K562 (cell line): ENCODE data around the gene TP53BP1. TPM values are rescaled to one million over a fixed set of nuclear protein-coding genes. Genes with fewer than 3 reads are reported as not detected.
A peak's percentile ranks its signal among the peaks of the same experiment; 100 is the strongest.

Source experiments
- ARID1B ChIP-seq: fragments of 450-650 bp; IDR thresholded peaks from 2 replicates; pipeline ENCODE4 v1.6.1; 2016; ENCODE audit warnings: antibody characterized with exemption, mild to moderate bottlenecking, inconsistent platforms
- ATF3 ChIP-seq, 2 experiments: fragments of 450-650 bp in 1 of 2; sonication (generic) in 1 of 2; formaldehyde crosslinking in 1 of 2; IDR thresholded peaks in 1 of 2; conservative IDR thresholded peaks in 1 of 2; 2 replicates each; pipeline versions ENCODE4 v1.6.1 to v1.8.1; 2016 to 2023; ENCODE audit warnings: mild to moderate bottlenecking in 2 of 2, moderate library complexity in 2 of 2, inconsistent platforms in 1 of 2, missing genetic modification reagents in 1 of 2
- ATF7 ChIP-seq: fragments of 450-650 bp; IDR thresholded peaks from 2 replicates; pipeline ENCODE4 v1.7.1; 2014; ENCODE audit warnings: mild to moderate bottlenecking, moderate library complexity
- C11orf30 ChIP-seq: fragments of 450-650 bp; IDR thresholded peaks from 2 replicates; pipeline ENCODE4 v1.6.1; 2016; ENCODE audit warnings: low read depth, mild to moderate bottlenecking
- CREM ChIP-seq: IDR thresholded peaks from 2 replicates; pipeline ENCODE4 v1.6.1; 2014; ENCODE audit warnings: antibody characterized with exemption, low read depth
- DPF2 ChIP-seq: fragments of 450-650 bp; IDR thresholded peaks from 2 replicates; pipeline ENCODE4 v1.6.1; 2016
- FOSL1 ChIP-seq: fragments of 200-800 bp; sonication (Bioruptor generic); conservative IDR thresholded peaks from 2 replicates; pipeline ENCODE4 v1.6.1; 2016; ENCODE audit warnings: missing genetic modification characterization, missing compliant biosample characterization
- JUND ChIP-seq, 2 experiments: IDR thresholded peaks; 2 replicates in 1 of 2; 3 replicates in 1 of 2; pipeline ENCODE4 v1.6.1; 2011; ENCODE audit warnings: borderline replicate concordance in 2 of 2, low read depth in 2 of 2, low read length in 2 of 2, improper control_type of control experiment in 1 of 2, missing biosample characterization in 1 of 2, missing genetic modification characterization in 1 of 2, missing genetic modification reagents in 1 of 2
- MAFG ChIP-seq: fragments of 450-650 bp; conservative IDR thresholded peaks from 2 replicates; pipeline ENCODE4 v1.6.1; 2016; ENCODE audit warnings: missing genetic modification characterization, missing compliant biosample characterization
- NFE2 ChIP-seq: IDR thresholded peaks from 2 replicates; pipeline ENCODE4 v1.6.1; 2014; ENCODE audit warnings: antibody characterized with exemption, low read depth
- NFE2L1 ChIP-seq: fragments of 450-650 bp; IDR thresholded peaks from 2 replicates; pipeline ENCODE4 v1.6.1; 2016; ENCODE audit warnings: missing genetic modification characterization, low read depth, mild to moderate bottlenecking, missing compliant biosample characterization, moderate library complexity, borderline replicate concordance
- NFYB ChIP-seq: IDR thresholded peaks from 2 replicates; pipeline ENCODE4 v1.6.1; 2011; ENCODE audit warnings: mild to moderate bottlenecking, moderate library complexity; ENCODE audit not compliant: insufficient read length; ENCODE audit errors: extremely low read depth
- PHTF2 ChIP-seq: fragments of 250-450 bp; sonication (Bioruptor Pico); IDR thresholded peaks from 2 replicates; pipeline ENCODE4 v1.5.0; 2021; ENCODE audit warnings: mild to moderate bottlenecking
- POLR2B ChIP-seq: fragments of 450-650 bp; IDR thresholded peaks from 2 replicates; pipeline ENCODE4 v1.6.1; 2018; ENCODE audit warnings: low read depth; ENCODE audit not compliant: partially characterized antibody
- SAFB2 ChIP-seq: fragments of 200-400 bp; formaldehyde crosslinking; IDR thresholded peaks from 2 replicates; pipeline ENCODE4 v1.6.1; 2018; ENCODE audit warnings: borderline replicate concordance, low read length, low read depth, moderate library complexity; ENCODE audit not compliant: severe bottlenecking
- SIX5 ChIP-seq, 2 experiments: IDR thresholded peaks; 2 replicates each; pipeline ENCODE4 v1.6.1; 2011; ENCODE audit warnings: low read length in 2 of 2, borderline replicate concordance in 1 of 2, low read depth in 1 of 2, mild to moderate bottlenecking in 1 of 2, moderate library complexity in 1 of 2; ENCODE audit not compliant: insufficient read depth in 1 of 2
- SLC30A9 ChIP-seq: fragments of 250-450 bp; sonication (Bioruptor Pico); IDR thresholded peaks from 2 replicates; pipeline ENCODE4 v1.8.0; 2022; ENCODE audit warnings: mild to moderate bottlenecking, moderate library complexity
- SMARCC2 ChIP-seq: fragments of 450-650 bp; IDR thresholded peaks from 2 replicates; pipeline ENCODE4 v1.6.1; 2017; ENCODE audit warnings: antibody characterized with exemption, moderate library complexity, mild to moderate bottlenecking, low read depth
- SMARCE1 ChIP-seq: fragments of 450-650 bp; IDR thresholded peaks from 2 replicates; pipeline ENCODE4 v1.7.1; 2016; ENCODE audit warnings: mild to moderate bottlenecking
- ZNF316 ChIP-seq: fragments of 450-650 bp; IDR thresholded peaks from 2 replicates; pipeline ENCODE4 v1.6.1; 2016
- ZNF41 ChIP-seq: fragments of 250-450 bp; sonication (Bioruptor Pico); conservative IDR thresholded peaks from 2 replicates; pipeline ENCODE4 v1.4.0; 2020; ENCODE audit warnings: mild to moderate bottlenecking
- ZNF766 ChIP-seq: fragments of 200-800 bp; sonication (Bioruptor generic); conservative IDR thresholded peaks from 2 replicates; pipeline ENCODE4 v1.6.1; 2016; ENCODE audit warnings: missing genetic modification characterization, missing compliant biosample characterization
- polyA plus RNA-seq, 8 experiments: library from polyadenylated mRNA; depleted of rRNA in 4 of 8; stranded (reverse) in 5 of 8; unstranded in 3 of 8; fragments of >200 nt; fragmentation: Nextera tagmentation in 2 of 8; fragmentation: Illumina TruSeq in 1 of 8; extraction: Ambion mirVana in 2 of 8; extraction: Trizol in 1 of 8; gene quantifications; 2 replicates each; pipeline versions ENCODE4 v1.2.1 to v1.2.3, GENCODE V29; 2011 to 2014; ENCODE audit warnings: inconsistent platforms in 1 of 8, missing spikeins in 1 of 8
- total RNA-seq, 7 experiments: library from RNA; depleted of rRNA in 6 of 7; stranded (reverse); fragments of >200 nt in 6 of 7; fragmentation: Illumina TruSeq in 2 of 7; extraction: Trizol in 2 of 7; gene quantifications; 2 replicates each; pipeline versions ENCODE4 v1.2.1 to v1.2.3, GENCODE V29; 2011 to 2021; ENCODE audit warnings: low replicate concordance in 1 of 7
- TF ChIP-seq, protein P1 (sequence below), 2 experiments: IDR thresholded peaks in 1 of 2; conservative IDR thresholded peaks in 1 of 2; 2 replicates each; pipeline ENCODE4 v1.6.1; 2016; ENCODE audit warnings: low read depth in 2 of 2, mild to moderate bottlenecking in 1 of 2, missing compliant biosample characterization in 1 of 2, missing genetic modification characterization in 1 of 2, moderate library complexity in 1 of 2
- TF ChIP-seq, protein P2 (sequence below): fragments of 450-650 bp; formaldehyde crosslinking; IDR thresholded peaks from 2 replicates; pipeline ENCODE4 v1.4.0; 2020; ENCODE audit warnings: mild to moderate bottlenecking, moderate library complexity

The TP53BP1 gene
- total and polyA plus RNA-seq, 9 of the 15 experiments (the other 6 are each of a cell fraction or from before 2014, with no cell fraction given): 5.7 to 63.3 (median 30.9) TPM

GRCh38 chr15:43390723-43391122, 102.2 kb downstream of the TP53BP1 start (continued):
- TF ChIP-seq, protein P1, sequence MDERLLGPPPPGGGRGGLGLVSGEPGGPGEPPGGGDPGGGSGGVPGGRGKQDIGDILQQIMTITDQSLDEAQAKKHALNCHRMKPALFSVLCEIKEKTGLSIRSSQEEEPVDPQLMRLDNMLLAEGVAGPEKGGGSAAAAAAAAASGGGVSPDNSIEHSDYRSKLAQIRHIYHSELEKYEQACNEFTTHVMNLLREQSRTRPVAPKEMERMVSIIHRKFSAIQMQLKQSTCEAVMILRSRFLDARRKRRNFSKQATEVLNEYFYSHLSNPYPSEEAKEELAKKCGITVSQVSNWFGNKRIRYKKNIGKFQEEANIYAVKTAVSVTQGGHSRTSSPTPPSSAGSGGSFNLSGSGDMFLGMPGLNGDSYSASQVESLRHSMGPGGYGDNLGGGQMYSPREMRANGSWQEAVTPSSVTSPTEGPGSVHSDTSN (CRISPR knock-in tag; IDR thresholded peaks at IDR 0.05; ENCODE audit: low read depth): no peak
- TF ChIP-seq, protein P1 (tag; conservative IDR thresholded peaks at IDR 0.05; ENCODE audit: low read depth): 0 out of 2 replicates have a peak, but pooled peaks have one; percentile 14
- 0 out of 2 replicates have a peak, but pooled peaks have one; percentile 50 for TF ChIP-seq SMARCC2
- TF ChIP-seq CREM: no peak
- 0 out of 2 replicates have a peak, but pooled peaks have one; percentile 19 for TF ChIP-seq NFE2L1 (tag)
- TF ChIP-seq SLC30A9 (CRISPR knock-in tag): no peak
- TF ChIP-seq POLR2B: no peak
- peak; percentile 89 for TF ChIP-seq ATF3 (IDR thresholded peaks at IDR 0.05)
- TF ChIP-seq ATF3 (CRISPR knock-in tag; conservative IDR thresholded peaks at IDR 0.05): no peak
- TF ChIP-seq SAFB2: no peak
- TF ChIP-seq, protein P2, sequence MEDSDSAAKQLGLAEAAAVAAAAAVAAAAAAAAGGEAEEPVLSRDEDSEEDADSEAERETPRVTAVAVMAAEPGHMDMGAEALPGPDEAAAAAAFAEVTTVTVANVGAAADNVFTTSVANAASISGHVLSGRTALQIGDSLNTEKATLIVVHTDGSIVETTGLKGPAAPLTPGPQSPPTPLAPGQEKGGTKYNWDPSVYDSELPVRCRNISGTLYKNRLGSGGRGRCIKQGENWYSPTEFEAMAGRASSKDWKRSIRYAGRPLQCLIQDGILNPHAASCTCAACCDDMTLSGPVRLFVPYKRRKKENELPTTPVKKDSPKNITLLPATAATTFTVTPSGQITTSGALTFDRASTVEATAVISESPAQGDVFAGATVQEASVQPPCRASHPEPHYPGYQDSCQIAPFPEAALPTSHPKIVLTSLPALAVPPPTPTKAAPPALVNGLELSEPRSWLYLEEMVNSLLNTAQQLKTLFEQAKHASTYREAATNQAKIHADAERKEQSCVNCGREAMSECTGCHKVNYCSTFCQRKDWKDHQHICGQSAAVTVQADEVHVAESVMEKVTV (CRISPR knock-in tag): no peak
- TF ChIP-seq ZNF41 (CRISPR knock-in tag): no peak
- peak; percentile 27; the same call in 1 of the 2 replicates for TF ChIP-seq ZNF316
- peak; percentile 58; the same call in 1 of the 2 replicates for TF ChIP-seq NFE2
- TF ChIP-seq PHTF2 (CRISPR knock-in tag): no peak
- peak; percentile 89 for TF ChIP-seq JUND (IDR thresholded peaks at IDR 0.05; ENCODE audit: borderline replicate concordance, low read depth, low read length)
- TF ChIP-seq JUND (tag; IDR thresholded peaks at IDR 0.05; ENCODE audit: borderline replicate concordance, low read depth, low read length): peak; percentile 75; the same call in 1 of the 3 replicates
- TF ChIP-seq SIX5 (IDR thresholded peaks at IDR 0.05; ENCODE audit: borderline replicate concordance in 1 of 2, insufficient read depth in 1 of 2, low read depth in 1 of 2, low read length in 2 of 2): no peak
- peak; percentile 91 for TF ChIP-seq FOSL1
- TF ChIP-seq MAFG (tag): peak; percentile 64
- peak; percentile 13; the same call in 1 of the 2 replicates for TF ChIP-seq ATF7
- TF ChIP-seq ARID1B: peak; percentile 51
- TF ChIP-seq C11orf30: peak; percentile 47; the same call in 1 of the 2 replicates
- TF ChIP-seq SMARCE1: peak; percentile 62
- peak; percentile 74; the same call in 1 of the 2 replicates for TF ChIP-seq DPF2
- TF ChIP-seq ZNF766 (CRISPR knock-in tag): no peak
- no peak for TF ChIP-seq NFYB
